RPMI7951 (cell line): ENCODE results near the gene LAMA5. TPM values are rescaled to one million over a fixed set of nuclear protein-coding genes. Genes with fewer than 3 reads are reported as not detected.

ENCODE experiments used
- DNase-seq: peaks from one replicate; pipeline ENCODE4 v3.0.0-alpha.2; 2012; ENCODE audit warnings: low read depth
- total RNA-seq: library from RNA; depleted of rRNA; stranded (reverse); fragments of >200 nt; shearing (Covaris generic); gene quantifications from 2 replicates; pipeline ENCODE4 v1.2.3, GENCODE V29; 2014; rRNA removed

LAMA5 gene
- 36.6 and 44.8 TPM in 2 replicates for total RNA-seq

- peak; percentile 64 for DNase-seq
Observed at GRCh38 chr20:62367136-62367632, at the start of gene LAMA5. Gene LAMA5, minus strand, starts transcription at chr20:62367312. Its CDS starts 67 bp downstream, at chr20:62367245.

GRCh38 chr20:62415354-62416111 is 48.4 kb upstream of the LAMA5 start:
- no peak for DNase-seq

- DNase-seq = no peak
Observed at GRCh38 chr20:62413896-62414481, 46.9 kb upstream of the LAMA5 start.

GRCh38 chr20:62413025-62413570 is 46.0 kb upstream of the LAMA5 start:
- no peak for DNase-seq

- DNase-seq = no peak
Observed at GRCh38 chr20:62412194-62413024, 45.3 kb upstream of the LAMA5 start.

GRCh38 chr20:62411479-62412193 is 44.5 kb upstream of the LAMA5 start:
- DNase-seq = no peak

GRCh38 chr20:62410746-62411478 is 43.8 kb upstream of the LAMA5 start:
- no peak for DNase-seq

GRCh38 chr20:62409931-62410745 is 43.0 kb upstream of the LAMA5 start:
- peak; percentile 48 for DNase-seq

- DNase-seq = no peak
Observed at GRCh38 chr20:62409086-62409853, 42.2 kb upstream of the LAMA5 start.

- DNase-seq = no peak
Observed at GRCh38 chr20:62408640-62409039, 41.5 kb upstream of the LAMA5 start.

- no peak for DNase-seq
Observed at GRCh38 chr20:62408055-62408454, 40.9 kb upstream of the LAMA5 start.

GRCh38 chr20:62407221-62407992 is 40.3 kb upstream of the LAMA5 start, which contains the start of gene CABLES2:
Gene CABLES2, minus strand, starts transcription at chr20:62407285. Its CDS starts 9 bp downstream, at chr20:62407276.
- peak; percentile 96 for DNase-seq

GRCh38 chr20:62406635-62407176 is 39.6 kb upstream of the LAMA5 start:
- DNase-seq = no peak

- DNase-seq = no peak
Observed at GRCh38 chr20:62405981-62406513, 38.9 kb upstream of the LAMA5 start.

GRCh38 chr20:62405108-62405980 is 38.2 kb upstream of the LAMA5 start:
- peak; percentile 66 for DNase-seq

- DNase-seq = no peak
Observed at GRCh38 chr20:62404761-62405107, 37.6 kb upstream of the LAMA5 start.
